ENCODE measurements around the gene C1QTNF1. TPM values are rescaled to one million over a fixed set of nuclear protein-coding genes. Genes with fewer than 3 reads are reported as not detected.

Gene C1QTNF1
- total and polyA plus RNA-seq, 4 donors: 98.8 to 439 (median 259) TPM

DNA sequence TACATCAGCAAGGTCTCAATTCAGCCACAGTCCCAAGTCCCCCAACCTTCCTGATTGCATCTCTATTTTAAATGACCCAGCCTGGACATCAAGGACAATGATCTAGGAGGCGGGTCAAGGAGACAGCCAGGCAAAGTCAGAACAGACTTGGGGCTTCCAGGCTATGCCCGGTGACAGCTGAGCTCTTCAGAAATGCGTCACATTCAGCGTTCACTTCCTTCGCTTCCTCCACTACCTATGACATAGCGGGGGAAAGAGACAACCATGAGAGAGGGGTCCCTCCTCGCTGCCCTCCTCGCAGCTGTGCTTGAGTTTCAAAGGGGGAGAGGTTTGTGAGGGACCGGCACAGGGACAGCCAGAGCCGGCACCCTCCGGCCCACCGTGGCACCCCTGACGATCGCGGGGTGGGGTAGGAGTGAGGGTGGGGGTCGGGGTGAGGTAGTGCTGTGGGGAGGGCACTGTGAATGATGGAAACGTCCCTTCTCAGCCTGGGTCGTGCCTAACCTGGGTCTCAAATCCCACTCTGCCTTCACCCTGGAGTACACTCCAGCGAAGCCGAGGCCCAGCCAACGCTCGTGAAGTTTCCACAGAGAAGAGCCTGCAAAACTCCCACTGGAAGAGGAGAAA is 31.9 kb upstream of the C1QTNF1 start:
- intact Hi-C loops (cut with DNase I): no loop called here
- no peak overlapping the region for H3K27ac ChIP-seq (ENCODE audit: low read depth in 1 of 2, low read length in 2 of 2)
- no peak overlapping the region for H3K4me3 ChIP-seq (ENCODE audit: low read length in 2 of 2)
- H3K27me3 ChIP-seq (ENCODE audit: control insufficient read depth in 1 of 2, insufficient read depth in 2 of 2, low read length in 1 of 2): no peaks in the 10 kb centered on the region
- DNase-seq (peak; percentile 38 to 66), ATAC-seq (ENCODE audit: low FRiP score) (no peak)
- no peaks in the 10 kb centered on the region for H3K4me1 ChIP-seq (ENCODE audit: control insufficient read depth in 1 of 2, insufficient read depth in 2 of 2, low read length in 2 of 2)
- H3K36me3 ChIP-seq (ENCODE audit: control insufficient read depth in 1 of 2, insufficient read depth in 2 of 2, low read length in 1 of 2): peaks cover 0 to 2% of the 10 kb centered on the region in 2 donors
- WGBS, 2 donors: 92 to 94% methylated on average over 22 of the region's 22 CpGs
- no peaks in the 10 kb centered on the region for H3K9me3 ChIP-seq (ENCODE audit: control insufficient read depth, low read length)

GRCh38 chr17:78992542-78993212 is 31.3 kb upstream of the C1QTNF1 start:
- Histone ChIP-seq H3K27ac (ENCODE audit: low read depth in 1 of 2, low read length in 2 of 2) (no peak overlapping the region), H3K4me3 (ENCODE audit: low read length in 2 of 2) (no peak overlapping the region), H3K36me3 (ENCODE audit: control insufficient read depth in 1 of 2, insufficient read depth in 2 of 2, low read length in 1 of 2) (peaks cover 0 to 2% of the 10 kb centered on the region in 2 donors), H3K9me3 (ENCODE audit: control insufficient read depth, low read length) (no peaks in the 10 kb centered on the region), H3K4me1 (ENCODE audit: control insufficient read depth in 1 of 2, insufficient read depth in 2 of 2, low read length in 2 of 2) (no peaks in the 10 kb centered on the region), H3K27me3 (ENCODE audit: control insufficient read depth in 1 of 2, insufficient read depth in 2 of 2, low read length in 1 of 2) (no peaks in the 10 kb centered on the region)
- ATAC-seq (ENCODE audit: low FRiP score) (no peak), DNase-seq (no peak)
- intact Hi-C loops (cut with DNase I): no loop called here
- WGBS, 2 donors: 83 to 87% methylated on average over 12 of the region's 12 CpGs

GRCh38 chr17:78993241-78993956 is 30.6 kb upstream of the C1QTNF1 start:
- Histone ChIP-seq H3K36me3 (ENCODE audit: control insufficient read depth in 1 of 2, insufficient read depth in 2 of 2, low read length in 1 of 2) (peaks cover 0 to 2% of the 10 kb centered on the region in 2 donors), H3K27me3 (ENCODE audit: control insufficient read depth in 1 of 2, insufficient read depth in 2 of 2, low read length in 1 of 2) (no peaks in the 10 kb centered on the region), H3K27ac (ENCODE audit: low read depth in 1 of 2, low read length in 2 of 2) (no peak overlapping the region), H3K9me3 (ENCODE audit: control insufficient read depth, low read length) (no peaks in the 10 kb centered on the region), H3K4me3 (ENCODE audit: low read length in 2 of 2) (no peak overlapping the region), H3K4me1 (ENCODE audit: control insufficient read depth in 1 of 2, insufficient read depth in 2 of 2, low read length in 2 of 2) (no peaks in the 10 kb centered on the region)
- ATAC-seq (ENCODE audit: low FRiP score): no peak
- 74 to 76% methylated on average over 49 of the region's 49 CpGs for WGBS, 2 donors
- DNase-seq: peak; percentile 67 to 85
- intact Hi-C loops (cut with DNase I): no loop called here

- Histone ChIP-seq H3K27me3 (ENCODE audit: control insufficient read depth in 1 of 2, insufficient read depth in 2 of 2, low read length in 1 of 2) (no peaks in the 10 kb centered on the region), H3K9me3 (ENCODE audit: control insufficient read depth, low read length) (no peaks in the 10 kb centered on the region), H3K4me3 (ENCODE audit: low read length in 2 of 2) (no peak overlapping the region), H3K27ac (ENCODE audit: low read depth in 1 of 2, low read length in 2 of 2) (no peak overlapping the region), H3K4me1 (ENCODE audit: control insufficient read depth in 1 of 2, insufficient read depth in 2 of 2, low read length in 2 of 2) (peaks cover 0 to 3% of the 10 kb centered on the region in 2 donors), H3K36me3 (ENCODE audit: control insufficient read depth in 1 of 2, insufficient read depth in 2 of 2, low read length in 1 of 2) (peaks cover 0 to 2% of the 10 kb centered on the region in 2 donors)
- intact Hi-C loops (cut with DNase I): no loop called here
- ATAC-seq (ENCODE audit: low FRiP score) (no peak), DNase-seq (peak; percentile 41 to 72)
- WGBS, 2 donors: 96 to 97% methylated on average over 22 of the region's 22 CpGs
These were observed 29.8 kb upstream of the C1QTNF1 start for GRCh38 chr17:78993981-78994671.

DNA sequence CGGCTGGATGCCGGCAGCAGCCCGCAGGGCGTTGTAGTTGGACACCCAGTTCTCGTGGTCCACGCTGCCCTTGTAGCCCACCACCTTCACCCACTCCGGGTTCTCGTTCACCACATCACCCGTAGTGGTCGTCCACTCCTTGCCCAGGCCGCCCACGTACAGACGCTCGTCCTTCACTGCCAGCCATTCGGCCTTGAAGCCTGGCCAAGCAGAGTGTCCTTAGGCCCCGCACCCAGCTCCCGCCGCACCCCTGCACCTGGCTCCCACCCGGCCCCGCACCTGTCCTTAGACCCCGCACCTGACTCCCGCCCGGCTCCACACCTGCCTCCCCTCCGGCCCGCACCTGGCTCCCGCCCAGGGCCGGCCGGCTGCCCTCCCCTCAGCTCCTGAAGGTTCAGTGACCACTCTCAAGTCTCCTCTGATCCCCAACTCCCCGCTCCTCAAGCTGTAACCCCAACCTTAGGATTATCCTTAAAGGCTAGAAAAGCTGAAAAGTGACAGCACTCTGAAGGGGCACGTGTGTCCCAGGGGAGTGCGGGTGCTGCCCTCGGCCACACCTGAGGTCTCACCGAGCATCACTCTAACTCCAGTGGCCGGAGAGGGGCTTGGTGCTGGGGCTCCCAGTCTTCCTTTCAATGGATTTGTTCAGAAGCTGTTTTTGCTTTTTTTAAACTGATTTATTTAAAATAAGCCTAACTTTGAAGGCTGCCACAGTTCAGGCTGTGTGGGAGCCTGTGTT is 28.8 kb upstream of the C1QTNF1 start:
- intact Hi-C loops (cut with DNase I): no loop called here
- H3K9me3 ChIP-seq (ENCODE audit: control insufficient read depth, low read length): no peaks in the 10 kb centered on the region
- no peak for ATAC-seq (ENCODE audit: low FRiP score)
- peak; percentile 43 to 75 for DNase-seq
- H3K36me3 ChIP-seq (ENCODE audit: control insufficient read depth in 1 of 2, insufficient read depth in 2 of 2, low read length in 1 of 2): peaks cover 0 to 2% of the 10 kb centered on the region in 2 donors
- WGBS, 2 donors: 93 to 96% methylated on average over 34 of the region's 34 CpGs
- H3K4me1 ChIP-seq (ENCODE audit: control insufficient read depth in 1 of 2, insufficient read depth in 2 of 2, low read length in 2 of 2): peaks cover 0 to 3% of the 10 kb centered on the region in 2 donors
- H3K4me3 ChIP-seq (ENCODE audit: low read length in 2 of 2): no peak overlapping the region
- H3K27ac ChIP-seq (ENCODE audit: low read depth in 1 of 2, low read length in 2 of 2): no peak overlapping the region
- no peaks in the 10 kb centered on the region for H3K27me3 ChIP-seq (ENCODE audit: control insufficient read depth in 1 of 2, insufficient read depth in 2 of 2, low read length in 1 of 2)

GRCh38 chr17:78995761-78996451 is 28.1 kb upstream of the C1QTNF1 start:
- WGBS, 2 donors: 60 to 62% methylated on average over 18 of the region's 18 CpGs
- Histone ChIP-seq H3K36me3 (ENCODE audit: control insufficient read depth in 1 of 2, insufficient read depth in 2 of 2, low read length in 1 of 2) (peaks cover 0 to 2% of the 10 kb centered on the region in 2 donors), H3K27me3 (ENCODE audit: control insufficient read depth in 1 of 2, insufficient read depth in 2 of 2, low read length in 1 of 2) (no peaks in the 10 kb centered on the region), H3K4me1 (ENCODE audit: control insufficient read depth in 1 of 2, insufficient read depth in 2 of 2, low read length in 2 of 2) (peaks cover 0 to 3% of the 10 kb centered on the region in 2 donors), H3K27ac (ENCODE audit: low read depth in 1 of 2, low read length in 2 of 2) (no peak overlapping the region), H3K4me3 (ENCODE audit: low read length in 2 of 2) (no peak overlapping the region), H3K9me3 (ENCODE audit: control insufficient read depth, low read length) (no peaks in the 10 kb centered on the region)
- intact Hi-C loops (cut with DNase I): no loop called here
- no peak for ATAC-seq (ENCODE audit: low FRiP score)
- DNase-seq: peak; percentile 40 to 69

GRCh38 chr17:78996781-78997201 is 27.2 kb upstream of the C1QTNF1 start:
- Histone ChIP-seq H3K27me3 (ENCODE audit: control insufficient read depth in 1 of 2, insufficient read depth in 2 of 2, low read length in 1 of 2) (no peaks in the 10 kb centered on the region), H3K4me3 (ENCODE audit: low read length in 2 of 2) (no peak overlapping the region), H3K27ac (ENCODE audit: low read depth in 1 of 2, low read length in 2 of 2) (no peak overlapping the region), H3K36me3 (ENCODE audit: control insufficient read depth in 1 of 2, insufficient read depth in 2 of 2, low read length in 1 of 2) (peaks cover 0 to 2% of the 10 kb centered on the region in 2 donors), H3K9me3 (ENCODE audit: control insufficient read depth, low read length) (no peaks in the 10 kb centered on the region), H3K4me1 (ENCODE audit: control insufficient read depth in 1 of 2, insufficient read depth in 2 of 2, low read length in 2 of 2) (peaks cover 0 to 3% of the 10 kb centered on the region in 2 donors)
- intact Hi-C loops (cut with DNase I): no loop called here
- 91 to 92% methylated on average over 16 of the region's 16 CpGs for WGBS, 2 donors
- DNase-seq (peak in 1 of 2 donors; percentile 76), ATAC-seq (ENCODE audit: low FRiP score) (no peak)

Measured in aorta (tissue), 5 donors.